ENCODE data around the gene VWA8.
"Not testable (repeated sequence)": the region's sequence is repeated elsewhere in the genome, so short reads cannot be mapped to it uniquely, and the experiment has no call there.

VWA8 gene

GRCh38 chr13:41673640-41674039 lies 287.3 kb downstream of the VWA8 start:
- DNase-seq (ENCODE audit: low read depth), result no peak
- no peak overlapping the region for H3K4me3 ChIP-seq (ENCODE audit: low read depth, low read length)

- DNase-seq (ENCODE audit: low read depth), result no peak
- no peak overlapping the region for H3K4me3 ChIP-seq (ENCODE audit: low read depth, low read length)
Observed at GRCh38 chr13:41670873-41671443, 290.0 kb downstream of the VWA8 start.

- peak; percentile 83 for DNase-seq (ENCODE audit: low read depth)
- H3K4me3 ChIP-seq (ENCODE audit: low read depth, low read length), result no peak overlapping the region
Observed at GRCh38 chr13:41668130-41668757, 292.7 kb downstream of the VWA8 start.

- no peak overlapping the region for H3K4me3 ChIP-seq (ENCODE audit: low read depth, low read length)
- no peak for DNase-seq (ENCODE audit: low read depth)
Observed at GRCh38 chr13:41666644-41667043, 294.3 kb downstream of the VWA8 start.

- H3K4me3 ChIP-seq (ENCODE audit: low read depth, low read length), result no peak overlapping the region
- DNase-seq (ENCODE audit: low read depth), result peak; percentile 77
Observed at GRCh38 chr13:41660411-41660810, 300.5 kb downstream of the VWA8 start.

GRCh38 chr13:41658057-41658661 lies 302.8 kb downstream of the VWA8 start:
- DNase-seq (ENCODE audit: low read depth), result no peak
- H3K4me3 ChIP-seq (ENCODE audit: low read depth, low read length), result no peak overlapping the region

- H3K4me3 ChIP-seq (ENCODE audit: low read depth, low read length), result no peak overlapping the region
- no peak for DNase-seq (ENCODE audit: low read depth)
Observed at GRCh38 chr13:41655997-41656396, 304.9 kb downstream of the VWA8 start.

GRCh38 chr13:41654796-41655195 lies 306.1 kb downstream of the VWA8 start:
- H3K4me3 ChIP-seq (ENCODE audit: low read depth, low read length), result no peak overlapping the region
- DNase-seq (ENCODE audit: low read depth), result no peak

GRCh38 chr13:41652735-41653361 lies 308.1 kb downstream of the VWA8 start:
- no peak overlapping the region for H3K4me3 ChIP-seq (ENCODE audit: low read depth, low read length)
- DNase-seq (ENCODE audit: low read depth), result no peak

GRCh38 chr13:41651413-41652058 lies 309.4 kb downstream of the VWA8 start:
- DNase-seq (ENCODE audit: low read depth), result no peak
- H3K4me3 ChIP-seq (ENCODE audit: low read depth, low read length), result no peak overlapping the region

GRCh38 chr13:41650706-41651105 lies 310.2 kb downstream of the VWA8 start:
- H3K4me3 ChIP-seq (ENCODE audit: low read depth, low read length), result no peak overlapping the region
- no peak for DNase-seq (ENCODE audit: low read depth)

- no peak for DNase-seq (ENCODE audit: low read depth)
- no peak overlapping the region for H3K4me3 ChIP-seq (ENCODE audit: low read depth, low read length)
Observed at GRCh38 chr13:41649659-41650058, 311.2 kb downstream of the VWA8 start.

GRCh38 chr13:41648314-41648935 lies 312.5 kb downstream of the VWA8 start:
- DNase-seq (ENCODE audit: low read depth), result no peak
- H3K4me3 ChIP-seq (ENCODE audit: low read depth, low read length), result no peak overlapping the region

- not testable (repeated sequence) for H3K4me3 ChIP-seq (ENCODE audit: low read depth, low read length); DNase-seq (ENCODE audit: low read depth)
Observed at GRCh38 chr13:41647699-41648313, 313.1 kb downstream of the VWA8 start.

- peak; percentile 87 for DNase-seq (ENCODE audit: low read depth)
- no peak overlapping the region for H3K4me3 ChIP-seq (ENCODE audit: low read depth, low read length)
Observed at GRCh38 chr13:41645331-41645730, 315.6 kb downstream of the VWA8 start.

GRCh38 chr13:41644742-41645141 lies 316.2 kb downstream of the VWA8 start:
- DNase-seq (ENCODE audit: low read depth), result no peak
- no peak overlapping the region for H3K4me3 ChIP-seq (ENCODE audit: low read depth, low read length)

- H3K4me3 ChIP-seq (ENCODE audit: low read depth, low read length), result no peak overlapping the region
- no peak for DNase-seq (ENCODE audit: low read depth)
Observed at GRCh38 chr13:41643507-41643906, 317.4 kb downstream of the VWA8 start.

- H3K4me3 ChIP-seq (ENCODE audit: low read depth, low read length), result no peak overlapping the region
- no peak for DNase-seq (ENCODE audit: low read depth)
Observed at GRCh38 chr13:41641961-41642360, 318.9 kb downstream of the VWA8 start.

GRCh38 chr13:41641429-41641828 lies 319.5 kb downstream of the VWA8 start:
- no peak overlapping the region for H3K4me3 ChIP-seq (ENCODE audit: low read depth, low read length)
- DNase-seq (ENCODE audit: low read depth), result no peak
